Transverse colon (tissue), 4 donors: ENCODE data around the gene CCL27.

Experiments used
- CTCF ChIP-seq, 5 experiments: fragments of 200-600 bp in 3 of 5; fragments of 450-650 bp in 2 of 5; sonication (generic) in 3 of 5; IDR thresholded peaks; 1 replicate in 2 of 5; 2 replicates in 3 of 5; pipeline ENCODE4 v1.5.1; 2016 to 2017; ENCODE audit warnings: antibody characterized with exemption in 5 of 5, inconsistent platforms in 3 of 5, mild to moderate bottlenecking in 2 of 5, moderate library complexity in 1 of 5
- POLR2A ChIP-seq: fragments of 450-650 bp; IDR thresholded peaks from one replicate; pipeline ENCODE4 v1.6.1; 2016; ENCODE audit warnings: antibody characterized with exemption, mild to moderate bottlenecking, moderate library complexity
- POLR2AphosphoS5 ChIP-seq, 3 donors: sonication (generic); formaldehyde crosslinking; IDR thresholded peaks; one replicate each; pipeline ENCODE4 v1.6.1; 2016; ENCODE audit warnings: antibody characterized with exemption in 3 of 3

GRCh38 chr9:34623374-34624235, 38.9 kb downstream of the CCL27 start:
- TF ChIP-seq CTCF (IDR thresholded peaks at IDR 0.05) (no peak), POLR2A (no peak), POLR2AphosphoS5 (IDR thresholded peaks at IDR 0.05) (no peak)
